Fibroblast of lung (primary cell): Measurements from ENCODE around the gene BCL11A. TPM values are rescaled to one million over a fixed set of nuclear protein-coding genes. Genes with fewer than 3 reads are reported as not detected.

Experiments
- DNase-seq, 2 donors: peaks; one replicate each; pipeline versions ENCODE4 v3.0.0 to v3.0.0-alpha.2; 2010; ENCODE audit warnings: low read depth in 2 of 2
- H2AFZ ChIP-seq: 2 replicates; pipeline ENCODE4 v1.5.1; 2012; ENCODE audit warnings: low read length, control low read depth, inconsistent platforms
- H3K27ac ChIP-seq: 2 replicates; pipeline ENCODE4 v1.5.1; 2011; ENCODE audit warnings: low read length, control low read depth; ENCODE audit not compliant: insufficient read depth
- H3K27me3 ChIP-seq: 2 replicates; pipeline ENCODE4 v1.5.1; 2011; ENCODE audit warnings: mild to moderate bottlenecking, low read length; ENCODE audit not compliant: control insufficient read depth, insufficient read depth
- H3K36me3 ChIP-seq: 2 replicates; pipeline ENCODE4 v1.5.1; 2011; ENCODE audit warnings: low read length; ENCODE audit not compliant: control insufficient read depth, insufficient read depth
- H3K4me1 ChIP-seq: 2 replicates; pipeline ENCODE4 v1.5.1; 2011; ENCODE audit warnings: low read length; ENCODE audit not compliant: control insufficient read depth, insufficient read depth; ENCODE audit errors: extremely low read depth
- H3K4me2 ChIP-seq: 2 replicates; pipeline ENCODE4 v1.5.1; 2011; ENCODE audit warnings: low read length, control low read depth; ENCODE audit not compliant: insufficient read depth; ENCODE audit errors: extremely low read depth
- H3K4me3 ChIP-seq, 4 experiments: fragments of 200-600 bp in 1 of 4; sonication (generic) in 1 of 4; replicated peaks in 1 of 4; 2 replicates each; pipeline ENCODE4 v1.5.1; 2011 to 2016; ENCODE audit warnings: low read length in 4 of 4, low read depth in 3 of 4, mild to moderate bottlenecking in 3 of 4, control low read depth in 2 of 4, inconsistent platforms in 1 of 4, mixed read lengths in 1 of 4; ENCODE audit not compliant: insufficient read depth in 1 of 4; ENCODE audit errors: control extremely low read depth in 1 of 4
- H3K79me2 ChIP-seq: 2 replicates; pipeline ENCODE4 v1.5.1; 2012; ENCODE audit warnings: mild to moderate bottlenecking, low read length, inconsistent platforms; ENCODE audit not compliant: control insufficient read depth, insufficient read depth
- H3K9ac ChIP-seq: 2 replicates; pipeline ENCODE4 v1.5.1; 2011; ENCODE audit warnings: mild to moderate bottlenecking, low read length, control low read depth; ENCODE audit not compliant: insufficient read depth
- H3K9me3 ChIP-seq: 2 replicates; pipeline ENCODE4 v1.5.1; 2012; ENCODE audit warnings: low read depth, low read length; ENCODE audit not compliant: control insufficient read depth, insufficient read depth
- H4K20me1 ChIP-seq: 2 replicates; pipeline ENCODE4 v1.5.1; 2011; ENCODE audit warnings: low read length; ENCODE audit not compliant: control insufficient read depth, insufficient read depth; ENCODE audit errors: extremely low read depth
- EZH2 ChIP-seq: IDR thresholded peaks from 2 replicates; pipeline ENCODE4 v1.5.1; 2012; ENCODE audit warnings: low read length, control low read depth, mild to moderate bottlenecking; ENCODE audit errors: missing control alignments
- polyA plus RNA-seq, 2 donors: library from polyadenylated mRNA; depleted of rRNA in 1 of 2; stranded (reverse) in 1 of 2; unstranded in 1 of 2; fragments of >200 nt; gene quantifications; 2 replicates each; pipeline ENCODE4 v1.2.1, GENCODE V29; 2011 to 2012; ENCODE audit warnings: missing spikeins in 1 of 2
- total RNA-seq: library from RNA; depleted of rRNA; stranded (reverse); fragments of >200 nt; gene quantifications from 2 replicates; pipeline ENCODE4 v1.2.1, GENCODE V29; 2014
- TF ChIP-seq, protein P1 (sequence below), 2 donors: IDR thresholded peaks in 1 of 2; conservative IDR thresholded peaks in 1 of 2; 1 replicate in 1 of 2; 2 replicates in 1 of 2; pipeline ENCODE4 v1.5.1; 2011 to 2012; ENCODE audit warnings: low read length in 2 of 2, control low read depth in 1 of 2, inconsistent platforms in 1 of 2, low read depth in 1 of 2, mild to moderate bottlenecking in 1 of 2

Gene BCL11A
- total and polyA plus RNA-seq, 2 donors (not counting 1 experiment from before 2014, with no cell fraction given) = 0.09 to 0.17 TPM

- DNase-seq = no peak
- Histone ChIP-seq H3K9me3 (no peaks in the 10 kb centered on the region), H3K9ac (no peak overlapping the region), H3K4me2 (no peak overlapping the region), H3K79me2 (no peaks in the 10 kb centered on the region), H3K27ac (no peak overlapping the region), H3K4me1 (no peaks in the 10 kb centered on the region), H2AFZ (no peak overlapping the region), H3K36me3 (no peaks in the 10 kb centered on the region), H3K27me3 (no peaks in the 10 kb centered on the region), H3K4me3 (no peak overlapping the region), H4K20me1 (no peaks in the 10 kb centered on the region)
- TF ChIP-seq EZH2 = no peak
- TF ChIP-seq, protein P1, sequence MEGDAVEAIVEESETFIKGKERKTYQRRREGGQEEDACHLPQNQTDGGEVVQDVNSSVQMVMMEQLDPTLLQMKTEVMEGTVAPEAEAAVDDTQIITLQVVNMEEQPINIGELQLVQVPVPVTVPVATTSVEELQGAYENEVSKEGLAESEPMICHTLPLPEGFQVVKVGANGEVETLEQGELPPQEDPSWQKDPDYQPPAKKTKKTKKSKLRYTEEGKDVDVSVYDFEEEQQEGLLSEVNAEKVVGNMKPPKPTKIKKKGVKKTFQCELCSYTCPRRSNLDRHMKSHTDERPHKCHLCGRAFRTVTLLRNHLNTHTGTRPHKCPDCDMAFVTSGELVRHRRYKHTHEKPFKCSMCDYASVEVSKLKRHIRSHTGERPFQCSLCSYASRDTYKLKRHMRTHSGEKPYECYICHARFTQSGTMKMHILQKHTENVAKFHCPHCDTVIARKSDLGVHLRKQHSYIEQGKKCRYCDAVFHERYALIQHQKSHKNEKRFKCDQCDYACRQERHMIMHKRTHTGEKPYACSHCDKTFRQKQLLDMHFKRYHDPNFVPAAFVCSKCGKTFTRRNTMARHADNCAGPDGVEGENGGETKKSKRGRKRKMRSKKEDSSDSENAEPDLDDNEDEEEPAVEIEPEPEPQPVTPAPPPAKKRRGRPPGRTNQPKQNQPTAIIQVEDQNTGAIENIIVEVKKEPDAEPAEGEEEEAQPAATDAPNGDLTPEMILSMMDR (conservative IDR thresholded peaks at IDR 0.05 in 1 of 2, IDR thresholded peaks at IDR 0.05 in 1 of 2; ENCODE audit: low read depth in 1 of 2, low read length in 2 of 2) = no peak
These were observed 44.8 kb upstream of the BCL11A start for GRCh38 chr2:60598271-60598670.

DNA sequence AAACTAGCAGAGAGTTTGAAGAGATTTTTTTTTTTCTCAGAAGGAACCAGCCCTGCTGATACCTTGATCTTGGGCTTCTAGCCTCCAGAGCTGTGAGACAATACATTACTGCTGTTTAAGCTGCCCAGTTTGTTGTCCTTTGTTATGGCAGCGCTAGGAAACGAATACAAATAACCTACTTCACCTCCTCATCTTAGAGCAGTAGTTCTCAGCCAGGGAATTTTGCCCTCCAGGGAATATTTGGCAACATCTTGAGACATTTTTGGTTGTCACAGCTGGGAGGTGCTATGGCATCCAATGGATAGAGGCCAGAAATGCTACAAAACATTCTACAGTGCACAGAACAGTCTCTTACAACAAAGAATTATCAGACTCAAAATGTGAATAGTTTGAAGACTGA, 43.9 kb upstream of the BCL11A start:
- Histone ChIP-seq H3K9me3 (no peaks in the 10 kb centered on the region), H3K79me2 (no peaks in the 10 kb centered on the region), H4K20me1 (no peaks in the 10 kb centered on the region), H3K27me3 (no peaks in the 10 kb centered on the region), H3K9ac (no peak overlapping the region), H3K27ac (no peak overlapping the region), H3K4me2 (no peak overlapping the region), H3K4me1 (no peaks in the 10 kb centered on the region), H2AFZ (no peak overlapping the region), H3K36me3 (no peaks in the 10 kb centered on the region), H3K4me3 (no peak overlapping the region)
- DNase-seq = no peak
- no peak for TF ChIP-seq EZH2
- TF ChIP-seq, protein P1 (conservative IDR thresholded peaks at IDR 0.05 in 1 of 2, IDR thresholded peaks at IDR 0.05 in 1 of 2; ENCODE audit: low read depth in 1 of 2, low read length in 2 of 2) = no peak

DNA sequence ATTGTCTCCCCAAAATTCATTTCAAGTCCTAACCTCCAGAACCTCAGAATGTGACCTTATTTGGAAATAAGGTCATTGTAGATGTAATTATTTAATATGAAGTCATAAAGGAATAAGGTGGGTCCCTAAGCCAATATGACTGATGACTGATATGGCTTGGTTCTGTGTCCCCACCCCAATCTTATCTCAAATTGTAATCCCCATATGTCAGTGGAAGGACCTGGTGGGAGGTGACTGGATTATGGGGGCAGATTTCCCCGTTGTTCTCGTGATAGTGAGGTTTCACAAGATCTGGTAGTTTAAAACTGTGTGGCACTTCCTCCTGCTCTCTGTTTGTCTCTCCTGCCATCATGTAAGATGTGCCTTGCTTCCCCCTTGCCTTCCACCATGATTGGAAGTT, 43.0 kb upstream of the BCL11A start:
- Histone ChIP-seq H3K9ac (no peak overlapping the region), H3K4me2 (no peak overlapping the region), H3K4me3 (no peak overlapping the region), H4K20me1 (no peaks in the 10 kb centered on the region), H3K36me3 (no peaks in the 10 kb centered on the region), H3K27ac (no peak overlapping the region), H3K9me3 (no peaks in the 10 kb centered on the region), H3K27me3 (no peaks in the 10 kb centered on the region), H3K4me1 (no peaks in the 10 kb centered on the region), H2AFZ (no peak overlapping the region), H3K79me2 (no peaks in the 10 kb centered on the region)
- DNase-seq = no peak
- no peak for TF ChIP-seq EZH2
- TF ChIP-seq, protein P1 (conservative IDR thresholded peaks at IDR 0.05 in 1 of 2, IDR thresholded peaks at IDR 0.05 in 1 of 2; ENCODE audit: low read depth in 1 of 2, low read length in 2 of 2) = no peak
